Measurements from ENCODE around the gene DHRS12. TPM values are rescaled to one million over a fixed set of nuclear protein-coding genes. Genes with fewer than 3 reads are reported as not detected.

Gene DHRS12
- total RNA-seq, 1 experiment from 2014 or later = 6.9 TPM

DNA sequence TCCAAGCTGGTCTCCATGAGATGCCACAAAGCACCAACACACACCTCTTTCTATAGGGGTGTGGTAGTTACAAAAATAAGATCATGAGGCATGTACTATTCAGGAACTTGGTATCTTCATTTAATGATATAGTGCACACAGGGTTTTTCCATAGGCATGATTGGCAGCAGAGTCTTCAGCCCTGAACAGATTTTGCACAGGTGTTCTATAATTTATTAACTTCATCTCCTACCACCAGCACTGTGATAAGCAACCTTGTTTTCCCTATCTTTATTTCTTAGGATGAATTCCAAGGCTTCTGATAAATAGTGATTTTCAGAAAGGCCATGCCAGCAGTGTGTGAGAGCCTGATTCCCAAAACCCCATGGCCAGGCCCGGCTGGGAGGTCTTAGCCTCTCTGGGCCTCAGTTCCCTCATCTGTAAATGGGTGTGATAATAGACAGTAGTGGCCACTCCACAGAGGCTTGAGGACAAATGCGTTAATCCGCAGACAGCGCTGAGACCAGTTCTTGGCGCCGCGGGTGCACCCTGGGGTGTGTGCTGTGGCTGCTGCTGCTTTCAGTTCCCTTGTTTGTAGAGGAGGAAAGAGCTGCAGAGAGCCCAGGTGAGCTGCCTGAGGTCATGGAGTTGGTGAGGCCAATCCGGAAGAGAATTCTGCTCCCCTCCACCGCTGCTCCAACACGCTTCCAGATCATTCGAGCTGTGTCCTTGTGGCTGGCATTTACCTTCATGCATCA, 33.1 kb downstream of the DHRS12 start:
- no peak overlapping the region for H3K27ac ChIP-seq
- H3K9me3 ChIP-seq (ENCODE audit: insufficient read depth, low read depth) = no peaks in the 10 kb centered on the region
- no peaks in the 10 kb centered on the region for H4K20me1 ChIP-seq (ENCODE audit: insufficient read depth)
- ChIA-PET POLR2A (ENCODE audit: unreplicated experiment) (no interaction called here), CTCF (no interaction called here)
- H3F3A ChIP-seq (ENCODE audit: insufficient read depth, low read depth) = no peaks in the 10 kb centered on the region
- H3K27me3 ChIP-seq (ENCODE audit: insufficient read depth, low read depth) = no peaks in the 10 kb centered on the region
- no peaks in the 10 kb centered on the region for H3K4me1 ChIP-seq (replicated peaks; ENCODE audit: insufficient read depth)
- H3K4me3 ChIP-seq = no peak overlapping the region
- no peaks in the 10 kb centered on the region; the same call in 1 of the 2 replicates for H3K9me2 ChIP-seq (ENCODE audit: insufficient read depth)
- H3K4me2 ChIP-seq = no peak overlapping the region
- TF ChIP-seq, protein P1, sequence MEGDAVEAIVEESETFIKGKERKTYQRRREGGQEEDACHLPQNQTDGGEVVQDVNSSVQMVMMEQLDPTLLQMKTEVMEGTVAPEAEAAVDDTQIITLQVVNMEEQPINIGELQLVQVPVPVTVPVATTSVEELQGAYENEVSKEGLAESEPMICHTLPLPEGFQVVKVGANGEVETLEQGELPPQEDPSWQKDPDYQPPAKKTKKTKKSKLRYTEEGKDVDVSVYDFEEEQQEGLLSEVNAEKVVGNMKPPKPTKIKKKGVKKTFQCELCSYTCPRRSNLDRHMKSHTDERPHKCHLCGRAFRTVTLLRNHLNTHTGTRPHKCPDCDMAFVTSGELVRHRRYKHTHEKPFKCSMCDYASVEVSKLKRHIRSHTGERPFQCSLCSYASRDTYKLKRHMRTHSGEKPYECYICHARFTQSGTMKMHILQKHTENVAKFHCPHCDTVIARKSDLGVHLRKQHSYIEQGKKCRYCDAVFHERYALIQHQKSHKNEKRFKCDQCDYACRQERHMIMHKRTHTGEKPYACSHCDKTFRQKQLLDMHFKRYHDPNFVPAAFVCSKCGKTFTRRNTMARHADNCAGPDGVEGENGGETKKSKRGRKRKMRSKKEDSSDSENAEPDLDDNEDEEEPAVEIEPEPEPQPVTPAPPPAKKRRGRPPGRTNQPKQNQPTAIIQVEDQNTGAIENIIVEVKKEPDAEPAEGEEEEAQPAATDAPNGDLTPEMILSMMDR (conservative IDR thresholded peaks at IDR 0.05) = no peak
- no peak for TF ChIP-seq EZH2 (IDR thresholded peaks at IDR 0.05; ENCODE audit: low read depth)
- no peaks in the 10 kb centered on the region for H3K79me2 ChIP-seq (ENCODE audit: low read depth)
- no peak overlapping the region for H2AFZ ChIP-seq
- no peak for DNase-seq
- BruUV-seq (replicated peaks) = no TSS peak
- intact Hi-C loops (cut with micrococcal nuclease; ENCODE audit: unreplicated experiment) = no loop called here
- H3K36me3 ChIP-seq (ENCODE audit: low read depth) = no peaks in the 10 kb centered on the region

DNA sequence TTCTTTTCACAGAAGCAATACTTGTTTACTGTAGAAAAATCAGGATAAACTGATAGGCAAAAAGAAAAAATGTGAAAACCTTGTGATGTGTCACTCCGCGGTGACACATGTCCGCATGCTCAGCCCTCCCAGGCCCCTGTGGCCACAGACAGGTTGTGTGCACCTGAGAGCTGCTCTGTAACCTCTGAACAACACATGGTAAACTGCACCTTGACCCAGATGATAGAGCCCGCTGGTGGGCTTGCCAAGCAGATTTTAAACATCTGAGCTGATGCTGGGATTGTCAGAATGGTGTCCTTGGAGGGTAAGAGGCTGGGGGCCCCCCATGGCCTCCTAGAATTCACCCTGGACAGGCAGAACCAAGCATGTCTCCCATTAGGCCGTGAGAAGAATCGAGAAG, 33.8 kb downstream of the DHRS12 start:
- Histone ChIP-seq H3K79me2 (ENCODE audit: low read depth) (no peaks in the 10 kb centered on the region), H3K4me1 (replicated peaks; ENCODE audit: insufficient read depth) (no peaks in the 10 kb centered on the region), H3K4me2 (no peak overlapping the region), H2AFZ (no peak overlapping the region), H3K27me3 (ENCODE audit: insufficient read depth, low read depth) (no peaks in the 10 kb centered on the region), H4K20me1 (ENCODE audit: insufficient read depth) (no peaks in the 10 kb centered on the region), H3F3A (ENCODE audit: insufficient read depth, low read depth) (no peaks in the 10 kb centered on the region), H3K4me3 (no peak overlapping the region), H3K27ac (no peak overlapping the region), H3K36me3 (ENCODE audit: low read depth) (no peaks in the 10 kb centered on the region), H3K9me2 (ENCODE audit: insufficient read depth) (no peaks in the 10 kb centered on the region; the same call in 1 of the 2 replicates), H3K9me3 (ENCODE audit: insufficient read depth, low read depth) (no peaks in the 10 kb centered on the region)
- intact Hi-C loops (cut with micrococcal nuclease; ENCODE audit: unreplicated experiment) = no loop called here
- no TSS peak for BruUV-seq (replicated peaks)
- DNase-seq = no peak
- ChIA-PET POLR2A (ENCODE audit: unreplicated experiment) (no interaction called here), CTCF (no interaction called here)
- TF ChIP-seq, protein P1 (conservative IDR thresholded peaks at IDR 0.05) = no peak
- TF ChIP-seq EZH2 (IDR thresholded peaks at IDR 0.05; ENCODE audit: low read depth) = no peak

DNA sequence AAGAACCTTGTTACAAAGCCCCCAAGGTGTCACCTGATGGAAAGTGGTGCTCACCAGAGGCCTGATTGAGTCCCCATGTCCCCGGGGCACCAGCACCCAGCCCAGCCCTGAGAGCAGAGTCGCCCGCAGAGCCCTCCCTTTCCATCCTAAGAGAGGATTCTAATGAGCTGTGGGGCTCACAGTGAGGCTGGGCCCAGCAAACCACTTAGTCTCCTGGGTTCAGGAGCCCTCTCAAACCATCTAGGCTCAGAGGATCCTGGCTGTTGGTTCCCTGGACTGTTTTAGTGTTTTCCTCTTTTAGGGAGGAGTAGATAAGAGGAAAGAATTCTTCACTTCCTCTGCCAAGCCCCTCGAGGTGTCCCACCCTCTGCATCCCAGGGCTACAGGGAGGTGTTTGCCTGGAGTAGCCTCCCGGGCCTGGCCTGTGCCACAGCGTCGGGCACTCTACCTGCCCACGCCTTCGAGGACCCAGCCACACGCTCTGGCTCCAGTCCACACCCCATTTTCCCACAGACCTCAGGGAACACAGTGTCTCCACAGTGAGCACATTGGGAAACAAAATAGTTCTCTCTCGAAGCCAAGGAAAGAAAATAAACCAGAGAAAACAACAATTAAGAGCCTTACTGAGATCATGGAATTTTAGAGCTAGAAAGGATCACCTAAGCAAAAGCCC, 34.4 kb downstream of the DHRS12 start:
- no peak for TF ChIP-seq EZH2 (IDR thresholded peaks at IDR 0.05; ENCODE audit: low read depth)
- TF ChIP-seq, protein P1 (conservative IDR thresholded peaks at IDR 0.05) = no peak
- CTCF ChIA-PET = no interaction called here
- no peaks in the 10 kb centered on the region; the same call in 1 of the 2 replicates for H3K9me2 ChIP-seq (ENCODE audit: insufficient read depth)
- intact Hi-C loops (cut with micrococcal nuclease; ENCODE audit: unreplicated experiment) = no loop called here
- H3F3A ChIP-seq (ENCODE audit: insufficient read depth, low read depth) = no peaks in the 10 kb centered on the region
- no peak overlapping the region for H3K4me2 ChIP-seq
- H3K9me3 ChIP-seq (ENCODE audit: insufficient read depth, low read depth) = no peaks in the 10 kb centered on the region
- H2AFZ ChIP-seq = no peak overlapping the region
- POLR2A ChIA-PET (ENCODE audit: unreplicated experiment) = no interaction called here
- H3K27me3 ChIP-seq (ENCODE audit: insufficient read depth, low read depth) = no peaks in the 10 kb centered on the region
- no peaks in the 10 kb centered on the region for H4K20me1 ChIP-seq (ENCODE audit: insufficient read depth)
- H3K4me1 ChIP-seq (replicated peaks; ENCODE audit: insufficient read depth) = no peaks in the 10 kb centered on the region
- no peaks in the 10 kb centered on the region for H3K36me3 ChIP-seq (ENCODE audit: low read depth)
- no peaks in the 10 kb centered on the region for H3K79me2 ChIP-seq (ENCODE audit: low read depth)
- DNase-seq = no peak
- no peak overlapping the region for H3K4me3 ChIP-seq
- BruUV-seq (replicated peaks) = no TSS peak
- H3K27ac ChIP-seq = no peak overlapping the region

All from PC-9 (cell line).